Fibroblast of lung (primary cell): ENCODE data around the gene KREMEN2. TPM values are rescaled to one million over a fixed set of nuclear protein-coding genes. Genes with fewer than 3 reads are reported as not detected.
A peak's percentile ranks its signal among the peaks of the same experiment; 100 is the strongest.

Experiments used
- DNase-seq, 2 donors: peaks; one replicate each; pipeline versions ENCODE4 v3.0.0 to v3.0.0-alpha.2; 2010; ENCODE audit warnings: low read depth in 2 of 2
- H2AFZ ChIP-seq: 2 replicates; pipeline ENCODE4 v1.5.1; 2012; ENCODE audit warnings: low read length, control low read depth, inconsistent platforms
- H3K27ac ChIP-seq: 2 replicates; pipeline ENCODE4 v1.5.1; 2011; ENCODE audit warnings: low read length, control low read depth; ENCODE audit not compliant: insufficient read depth
- H3K27me3 ChIP-seq: 2 replicates; pipeline ENCODE4 v1.5.1; 2011; ENCODE audit warnings: mild to moderate bottlenecking, low read length; ENCODE audit not compliant: control insufficient read depth, insufficient read depth
- H3K36me3 ChIP-seq: 2 replicates; pipeline ENCODE4 v1.5.1; 2011; ENCODE audit warnings: low read length; ENCODE audit not compliant: control insufficient read depth, insufficient read depth
- H3K4me1 ChIP-seq: 2 replicates; pipeline ENCODE4 v1.5.1; 2011; ENCODE audit warnings: low read length; ENCODE audit not compliant: control insufficient read depth, insufficient read depth; ENCODE audit errors: extremely low read depth
- H3K4me2 ChIP-seq: 2 replicates; pipeline ENCODE4 v1.5.1; 2011; ENCODE audit warnings: low read length, control low read depth; ENCODE audit not compliant: insufficient read depth; ENCODE audit errors: extremely low read depth
- H3K4me3 ChIP-seq, 4 experiments: fragments of 200-600 bp in 1 of 4; sonication (generic) in 1 of 4; replicated peaks in 1 of 4; 2 replicates each; pipeline ENCODE4 v1.5.1; 2011 to 2016; ENCODE audit warnings: low read length in 4 of 4, low read depth in 3 of 4, mild to moderate bottlenecking in 3 of 4, control low read depth in 2 of 4, inconsistent platforms in 1 of 4, mixed read lengths in 1 of 4; ENCODE audit not compliant: insufficient read depth in 1 of 4; ENCODE audit errors: control extremely low read depth in 1 of 4
- H3K79me2 ChIP-seq: 2 replicates; pipeline ENCODE4 v1.5.1; 2012; ENCODE audit warnings: mild to moderate bottlenecking, low read length, inconsistent platforms; ENCODE audit not compliant: control insufficient read depth, insufficient read depth
- H3K9ac ChIP-seq: 2 replicates; pipeline ENCODE4 v1.5.1; 2011; ENCODE audit warnings: mild to moderate bottlenecking, low read length, control low read depth; ENCODE audit not compliant: insufficient read depth
- H3K9me3 ChIP-seq: 2 replicates; pipeline ENCODE4 v1.5.1; 2012; ENCODE audit warnings: low read depth, low read length; ENCODE audit not compliant: control insufficient read depth, insufficient read depth
- H4K20me1 ChIP-seq: 2 replicates; pipeline ENCODE4 v1.5.1; 2011; ENCODE audit warnings: low read length; ENCODE audit not compliant: control insufficient read depth, insufficient read depth; ENCODE audit errors: extremely low read depth
- CTCF ChIP-seq, 2 donors: IDR thresholded peaks in 1 of 2; conservative IDR thresholded peaks in 1 of 2; 1 replicate in 1 of 2; 2 replicates in 1 of 2; pipeline ENCODE4 v1.5.1; 2011 to 2012; ENCODE audit warnings: low read length in 2 of 2, control low read depth in 1 of 2, inconsistent platforms in 1 of 2, low read depth in 1 of 2, mild to moderate bottlenecking in 1 of 2
- EZH2 ChIP-seq: IDR thresholded peaks from 2 replicates; pipeline ENCODE4 v1.5.1; 2012; ENCODE audit warnings: low read length, control low read depth, mild to moderate bottlenecking; ENCODE audit errors: missing control alignments
- polyA plus RNA-seq, 2 donors: library from polyadenylated mRNA; depleted of rRNA in 1 of 2; stranded (reverse) in 1 of 2; unstranded in 1 of 2; fragments of >200 nt; gene quantifications; 2 replicates each; pipeline ENCODE4 v1.2.1, GENCODE V29; 2011 to 2012; ENCODE audit warnings: missing spikeins in 1 of 2
- total RNA-seq: library from RNA; depleted of rRNA; stranded (reverse); fragments of >200 nt; gene quantifications from 2 replicates; pipeline ENCODE4 v1.2.1, GENCODE V29; 2014

KREMEN2 gene
- total and polyA plus RNA-seq, 2 donors (not counting 1 experiment from before 2014, with no cell fraction given) = not detected

- no peaks in the 10 kb centered on the region for H3K27me3 ChIP-seq
- no peaks in the 10 kb centered on the region for H3K9me3 ChIP-seq
- no peaks in the 10 kb centered on the region for H3K79me2 ChIP-seq
- H3K9ac ChIP-seq = no peak overlapping the region
- H3K4me3 ChIP-seq = no peak overlapping the region
- no peak overlapping the region for H3K27ac ChIP-seq
- H3K4me2 ChIP-seq = no peak overlapping the region
- H3K4me1 ChIP-seq = no peaks in the 10 kb centered on the region
- DNase-seq = no peak
- no peak for TF ChIP-seq EZH2
- TF ChIP-seq CTCF (conservative IDR thresholded peaks at IDR 0.05 in 1 of 2, IDR thresholded peaks at IDR 0.05 in 1 of 2; ENCODE audit: low read depth in 1 of 2, low read length in 2 of 2) = no peak
- no peaks in the 10 kb centered on the region for H4K20me1 ChIP-seq
- H3K36me3 ChIP-seq = no peaks in the 10 kb centered on the region
- no peak overlapping the region for H2AFZ ChIP-seq
These were observed 36.5 kb downstream of the KREMEN2 start for GRCh38 chr16:3000540-3000939.

- DNase-seq = no peak
- Histone ChIP-seq H2AFZ (no peak overlapping the region), H3K9ac (no peak overlapping the region), H3K36me3 (no peaks in the 10 kb centered on the region), H3K9me3 (no peaks in the 10 kb centered on the region), H3K27me3 (no peaks in the 10 kb centered on the region), H3K4me1 (no peaks in the 10 kb centered on the region), H4K20me1 (no peaks in the 10 kb centered on the region), H3K27ac (no peak overlapping the region), H3K4me2 (no peak overlapping the region), H3K79me2 (no peaks in the 10 kb centered on the region), H3K4me3 (no peak overlapping the region)
- TF ChIP-seq CTCF (conservative IDR thresholded peaks at IDR 0.05 in 1 of 2, IDR thresholded peaks at IDR 0.05 in 1 of 2; ENCODE audit: low read depth in 1 of 2, low read length in 2 of 2) = no peak
- TF ChIP-seq EZH2 = no peak
These were observed 37.2 kb downstream of the KREMEN2 start for GRCh38 chr16:3001316-3001715.

GRCh38 chr16:3003582-3004270, 39.7 kb downstream of the KREMEN2 start:
- peak; percentile 97 to 98 for DNase-seq
- H3K27ac ChIP-seq = no peak overlapping the region
- H4K20me1 ChIP-seq = no peaks in the 10 kb centered on the region
- no peak overlapping the region for H3K9ac ChIP-seq
- no peaks in the 10 kb centered on the region for H3K9me3 ChIP-seq
- H3K4me3 ChIP-seq = no peak overlapping the region
- H3K79me2 ChIP-seq = no peaks in the 10 kb centered on the region
- peaks cover 4% of the 10 kb centered on the region for H3K27me3 ChIP-seq
- no peak overlapping the region for H2AFZ ChIP-seq
- H3K4me2 ChIP-seq = no peak overlapping the region
- no peaks in the 10 kb centered on the region for H3K36me3 ChIP-seq
- TF ChIP-seq CTCF (conservative IDR thresholded peaks at IDR 0.05 in 1 of 2, IDR thresholded peaks at IDR 0.05 in 1 of 2; ENCODE audit: low read depth in 1 of 2, low read length in 2 of 2) (peak in 1 of 2 donors; percentile 32), EZH2 (no peak)
- H3K4me1 ChIP-seq = no peaks in the 10 kb centered on the region
